Keratinocyte (primary cell): Measurements from ENCODE around the gene YAF2. TPM values are rescaled to one million over a fixed set of nuclear protein-coding genes. Genes with fewer than 3 reads are reported as not detected.

Experiments
- DNase-seq: peaks from one replicate; pipeline ENCODE4 v3.0.0-alpha.2; 2011; ENCODE audit warnings: low read depth, missing footprints, low spot score
- FAIRE-seq: peaks from 2 replicates; lab custom pipeline; 2011; peaks lifted over from hg19 to GRCh38; lab: Jason Lieb, UNC
- H2AFZ ChIP-seq: 2 replicates; pipeline ENCODE4 v1.6.0; 2012; ENCODE audit warnings: low read length, control low read depth, inconsistent platforms; ENCODE audit not compliant: control insufficient read depth
- H3K27ac ChIP-seq: 2 replicates; pipeline ENCODE4 v1.5.1; 2011; ENCODE audit warnings: low read length; ENCODE audit not compliant: control insufficient read depth, insufficient read depth
- H3K27me3 ChIP-seq: 3 replicates; pipeline ENCODE4 v1.6.0; 2011; ENCODE audit warnings: low read length; ENCODE audit not compliant: control insufficient read depth, insufficient read depth; ENCODE audit errors: extremely low read depth
- H3K36me3 ChIP-seq, 2 experiments: 2 replicates in 1 of 2; 3 replicates in 1 of 2; pipeline ENCODE4 v1.5.1; 2011; ENCODE audit warnings: low read length in 2 of 2, mild to moderate bottlenecking in 1 of 2; ENCODE audit not compliant: control insufficient read depth in 2 of 2, insufficient read depth in 2 of 2; ENCODE audit errors: extremely low read depth in 1 of 2
- H3K4me1 ChIP-seq: 3 replicates; pipeline ENCODE4 v1.5.1; 2011; ENCODE audit warnings: low read length; ENCODE audit not compliant: control insufficient read depth, insufficient read depth; ENCODE audit errors: extremely low read depth
- H3K4me2 ChIP-seq: 3 replicates; pipeline ENCODE4 v1.6.0; 2011; ENCODE audit warnings: low read depth, low read length; ENCODE audit not compliant: control insufficient read depth, insufficient read depth; ENCODE audit errors: extremely low read depth
- H3K4me3 ChIP-seq, 3 experiments: fragments of 200-600 bp in 1 of 3; sonication (generic) in 1 of 3; 2 replicates in 2 of 3; 3 replicates in 1 of 3; pipeline ENCODE4 v1.5.1; 2011 to 2016; ENCODE audit warnings: low read length in 3 of 3, mild to moderate bottlenecking in 3 of 3, control low read depth in 2 of 3, inconsistent platforms in 1 of 3, low read depth in 1 of 3, mixed read lengths in 1 of 3, mixed run types in 1 of 3, moderate library complexity in 1 of 3; ENCODE audit not compliant: control insufficient read depth in 2 of 3, insufficient read depth in 2 of 3; ENCODE audit errors: extremely low read depth in 1 of 3
- H3K79me2 ChIP-seq: 2 replicates; pipeline ENCODE4 v1.6.0; 2012; ENCODE audit warnings: low read length; ENCODE audit not compliant: control insufficient read depth, insufficient read depth
- H3K9ac ChIP-seq: 3 replicates; pipeline ENCODE4 v1.6.0; 2011; ENCODE audit warnings: low read length; ENCODE audit not compliant: control insufficient read depth, insufficient read depth; ENCODE audit errors: extremely low read depth
- H3K9me1 ChIP-seq: 3 replicates; pipeline ENCODE4 v1.6.0; 2011; ENCODE audit warnings: low read length; ENCODE audit not compliant: control insufficient read depth, insufficient read depth; ENCODE audit errors: extremely low read depth
- H3K9me3 ChIP-seq: 2 replicates; pipeline ENCODE4 v1.5.1; 2012; ENCODE audit warnings: low read depth, low read length; ENCODE audit not compliant: control insufficient read depth
- H4K20me1 ChIP-seq: 3 replicates; pipeline ENCODE4 v1.6.0; 2011; ENCODE audit warnings: low read length; ENCODE audit not compliant: control insufficient read depth, insufficient read depth; ENCODE audit errors: extremely low read depth
- EZH2 ChIP-seq: IDR thresholded peaks from one replicate; pipeline ENCODE4 v1.6.1; 2012; ENCODE audit warnings: inconsistent platforms, mild to moderate bottlenecking, low read length, moderate library complexity
- dilution Hi-C: fragments of 300-500 bp; cut with MboI; formaldehyde crosslinking; loops from one replicate; pipeline ENCODE4 v1.7.0; 2020; ENCODE audit warnings: low sequenced_read_pairs; ENCODE audit not compliant: extremely low pct_ligation_motif_present
- polyA plus RNA-seq, 5 experiments: library from polyadenylated mRNA; depleted of rRNA in 3 of 5; stranded (reverse) in 3 of 5; stranded (forward) in 1 of 5; unstranded in 1 of 5; fragments of >200 nt; gene quantifications; 1 replicate in 1 of 5; 2 replicates in 3 of 5; 3 replicates in 1 of 5; pipeline versions ENCODE4 v1.2.1 to v1.2.3, GENCODE V29; 2011 to 2012; ENCODE audit warnings: missing spikeins in 2 of 5, low read depth in 1 of 5, low replicate concordance in 1 of 5
- TF ChIP-seq, protein P1 (sequence below), 3 experiments: IDR thresholded peaks in 1 of 3; conservative IDR thresholded peaks in 1 of 3; optimal IDR thresholded peaks in 1 of 3; 2 replicates in 2 of 3; 3 replicates in 1 of 3; pipeline versions ENCODE3 to v1.5.1; 2011; ENCODE audit warnings: low read length in 3 of 3, mild to moderate bottlenecking in 3 of 3, moderate library complexity in 2 of 3, control low read depth in 1 of 3, inconsistent platforms in 1 of 3; ENCODE audit not compliant: insufficient read depth in 2 of 3; ENCODE audit errors: extremely low read depth in 1 of 3

Gene YAF2
- polyA plus RNA-seq, 1 donor (not counting 4 experiments of a cell fraction or from before 2014, with no cell fraction given) = 15.3 TPM

DNA sequence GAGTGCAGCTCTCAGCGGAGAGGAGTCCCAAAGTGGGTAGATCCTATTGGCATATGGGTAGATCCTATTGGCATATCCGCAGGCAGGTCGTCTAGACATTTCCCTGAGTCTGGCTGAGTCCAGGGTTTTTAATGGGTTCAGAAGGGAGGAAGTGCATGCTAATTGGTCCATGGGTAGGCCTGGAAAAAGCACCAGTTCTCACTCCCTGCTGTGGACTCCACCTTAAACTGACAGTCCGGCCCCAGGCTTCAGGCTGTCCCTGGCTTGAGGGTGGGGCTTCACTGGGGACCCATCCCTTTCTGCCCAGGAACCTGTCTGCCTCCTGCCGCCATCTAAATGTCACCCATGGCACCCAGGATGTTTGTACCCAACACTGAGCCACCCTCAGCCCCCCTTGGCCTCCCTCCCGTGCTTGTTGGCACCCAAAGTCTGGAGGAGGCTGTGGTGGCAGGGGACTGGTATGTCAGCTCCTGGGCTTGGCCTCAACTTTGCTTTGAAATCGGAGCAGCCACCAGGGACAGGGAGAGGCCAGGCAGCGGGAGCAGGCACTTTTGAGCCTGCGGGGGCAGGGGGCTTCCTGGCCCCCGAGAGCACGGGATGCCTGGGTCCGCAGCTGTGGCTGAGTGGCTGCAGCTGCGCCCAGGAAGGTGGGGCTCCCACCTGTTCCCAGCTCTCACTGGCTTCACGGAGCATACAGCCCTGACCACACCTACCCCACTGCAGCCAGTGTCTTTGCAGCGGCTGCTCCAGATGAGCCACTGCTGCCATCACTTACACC, 29.6 kb upstream of the YAF2 start:
- dilution Hi-C loops = no loop called here
- no peak for DNase-seq
- no peak overlapping the region for H3K9ac ChIP-seq
- no peak overlapping the region for H2AFZ ChIP-seq
- no peak for TF ChIP-seq EZH2
- TF ChIP-seq, protein P1, sequence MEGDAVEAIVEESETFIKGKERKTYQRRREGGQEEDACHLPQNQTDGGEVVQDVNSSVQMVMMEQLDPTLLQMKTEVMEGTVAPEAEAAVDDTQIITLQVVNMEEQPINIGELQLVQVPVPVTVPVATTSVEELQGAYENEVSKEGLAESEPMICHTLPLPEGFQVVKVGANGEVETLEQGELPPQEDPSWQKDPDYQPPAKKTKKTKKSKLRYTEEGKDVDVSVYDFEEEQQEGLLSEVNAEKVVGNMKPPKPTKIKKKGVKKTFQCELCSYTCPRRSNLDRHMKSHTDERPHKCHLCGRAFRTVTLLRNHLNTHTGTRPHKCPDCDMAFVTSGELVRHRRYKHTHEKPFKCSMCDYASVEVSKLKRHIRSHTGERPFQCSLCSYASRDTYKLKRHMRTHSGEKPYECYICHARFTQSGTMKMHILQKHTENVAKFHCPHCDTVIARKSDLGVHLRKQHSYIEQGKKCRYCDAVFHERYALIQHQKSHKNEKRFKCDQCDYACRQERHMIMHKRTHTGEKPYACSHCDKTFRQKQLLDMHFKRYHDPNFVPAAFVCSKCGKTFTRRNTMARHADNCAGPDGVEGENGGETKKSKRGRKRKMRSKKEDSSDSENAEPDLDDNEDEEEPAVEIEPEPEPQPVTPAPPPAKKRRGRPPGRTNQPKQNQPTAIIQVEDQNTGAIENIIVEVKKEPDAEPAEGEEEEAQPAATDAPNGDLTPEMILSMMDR (optimal IDR thresholded peaks at IDR 0.05 in 1 of 3, IDR thresholded peaks at IDR 0.05 in 1 of 3, conservative IDR thresholded peaks at IDR 0.05 in 1 of 3; ENCODE audit: extremely low read depth in 1 of 3, insufficient read depth in 2 of 3, low read length in 3 of 3) = no peak
- no peak overlapping the region for H3K27ac ChIP-seq
- H3K4me3 ChIP-seq = no peak overlapping the region
- no peaks in the 10 kb centered on the region for H3K79me2 ChIP-seq
- no peaks in the 10 kb centered on the region for H3K27me3 ChIP-seq
- no peak for FAIRE-seq
- H3K36me3 ChIP-seq = no peaks in the 10 kb centered on the region
- H4K20me1 ChIP-seq = no peaks in the 10 kb centered on the region
- H3K4me1 ChIP-seq = no peaks in the 10 kb centered on the region
- no peak overlapping the region for H3K4me2 ChIP-seq
- H3K9me3 ChIP-seq = no peaks in the 10 kb centered on the region
- H3K9me1 ChIP-seq = no peaks in the 10 kb centered on the region

DNA sequence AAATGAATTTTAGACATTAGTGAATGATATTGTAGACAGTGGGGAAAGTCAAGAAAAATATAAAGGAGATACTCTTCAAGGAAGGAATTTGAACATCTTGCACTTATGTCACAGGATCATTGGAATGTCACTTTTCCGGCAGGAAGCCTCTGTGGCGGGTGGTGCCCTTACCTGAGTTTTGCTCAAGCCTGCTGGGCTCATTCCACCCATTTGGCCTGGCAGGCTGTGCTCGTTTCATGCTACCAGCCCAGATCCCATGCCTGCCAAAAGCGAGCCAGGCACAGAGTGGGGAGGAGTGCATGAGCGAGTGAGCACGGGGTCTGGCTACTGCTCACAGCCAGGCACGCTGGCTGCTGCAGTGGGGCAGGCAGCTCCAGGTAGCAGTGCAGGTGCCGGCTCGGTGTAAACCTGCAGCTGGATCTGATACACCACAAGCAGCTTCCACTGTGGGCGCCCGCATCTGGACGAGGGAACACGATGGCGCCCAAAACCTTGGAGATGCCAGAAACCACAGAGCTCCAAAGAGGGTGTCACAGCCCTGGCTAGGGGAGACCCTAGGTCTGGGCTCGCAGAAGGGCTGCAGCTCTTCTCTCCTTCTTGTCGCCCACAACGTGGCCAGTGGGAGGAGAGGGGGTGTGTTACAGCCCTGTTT, 28.7 kb upstream of the YAF2 start:
- no peak for DNase-seq
- H3K9me3 ChIP-seq = no peaks in the 10 kb centered on the region
- TF ChIP-seq, protein P1 (optimal IDR thresholded peaks at IDR 0.05 in 1 of 3, IDR thresholded peaks at IDR 0.05 in 1 of 3, conservative IDR thresholded peaks at IDR 0.05 in 1 of 3; ENCODE audit: extremely low read depth in 1 of 3, insufficient read depth in 2 of 3, low read length in 3 of 3) = no peak
- no peak for TF ChIP-seq EZH2
- H3K27me3 ChIP-seq = no peaks in the 10 kb centered on the region
- no peaks in the 10 kb centered on the region for H3K79me2 ChIP-seq
- dilution Hi-C loops = no loop called here
- H3K9me1 ChIP-seq = no peaks in the 10 kb centered on the region
- no peak overlapping the region for H3K4me3 ChIP-seq
- H3K27ac ChIP-seq = no peak overlapping the region
- H3K36me3 ChIP-seq = no peaks in the 10 kb centered on the region
- no peak for FAIRE-seq
- no peaks in the 10 kb centered on the region for H3K4me1 ChIP-seq
- no peak overlapping the region for H3K9ac ChIP-seq
- no peak overlapping the region for H2AFZ ChIP-seq
- no peak overlapping the region for H3K4me2 ChIP-seq
- H4K20me1 ChIP-seq = no peaks in the 10 kb centered on the region
